Amniotic epithelial cell (primary cell): Measurements from ENCODE around the gene PSMB1.
"Not testable (repeated sequence)": the region's sequence is repeated elsewhere in the genome, so short reads cannot be mapped to it uniquely, and the experiment has no call there.

Experiments used
- DNase-seq: peaks from one replicate; pipeline ENCODE4 v3.0.0-alpha.2; 2010; ENCODE audit warnings: low read depth

PSMB1 gene

GRCh38 chr6:170502733-170503413 is 50.2 kb downstream of the PSMB1 start:
- not testable (repeated sequence) for DNase-seq

- DNase-seq, result not testable (repeated sequence)
Measured at GRCh38 chr6:170502268-170502667, 50.8 kb downstream of the PSMB1 start.

- DNase-seq, result no peak
Measured at GRCh38 chr6:170500955-170501590, 52.0 kb downstream of the PSMB1 start.

- DNase-seq, result no peak
Measured at GRCh38 chr6:170497841-170498301, 55.2 kb downstream of the PSMB1 start.

- no peak for DNase-seq
Measured at GRCh38 chr6:170493354-170493753, 59.8 kb downstream of the PSMB1 start.

- DNase-seq, result no peak
Measured at GRCh38 chr6:170490259-170490658, 62.8 kb downstream of the PSMB1 start.

- no peak for DNase-seq
Measured at GRCh38 chr6:170489836-170490235, 63.3 kb downstream of the PSMB1 start.

- DNase-seq, result no peak
Measured at GRCh38 chr6:170487707-170488329, 65.3 kb downstream of the PSMB1 start.

GRCh38 chr6:170485159-170485558 is 67.9 kb downstream of the PSMB1 start:
- no peak for DNase-seq
